Measurements from ENCODE around the gene UGT1A5. TPM values are rescaled to one million over a fixed set of nuclear protein-coding genes. Genes with fewer than 3 reads are reported as not detected.
A peak's percentile ranks its signal among the peaks of the same experiment; 100 is the strongest.

UGT1A5 gene
- total and polyA plus RNA-seq, 2 of the 13 experiments (the other 11 are each of a cell fraction or from before 2014, with no cell fraction given): not detected

GRCh38 chr2:233745073-233745755 is 32.5 kb downstream of the UGT1A5 start (continued):
- TF ChIP-seq, protein P1, sequence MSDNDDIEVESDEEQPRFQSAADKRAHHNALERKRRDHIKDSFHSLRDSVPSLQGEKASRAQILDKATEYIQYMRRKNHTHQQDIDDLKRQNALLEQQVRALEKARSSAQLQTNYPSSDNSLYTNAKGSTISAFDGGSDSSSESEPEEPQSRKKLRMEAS (IDR thresholded peaks at IDR 0.05): peak; percentile 37; the same call in 1 of the 2 replicates
- peak; percentile 100 for TF ChIP-seq TCF7 (IDR thresholded peaks at IDR 0.05; ENCODE audit: low read depth)
- TF ChIP-seq SATB2 (CRISPR knock-in tag; IDR thresholded peaks at IDR 0.05): peak; percentile 83; the same call in 1 of the 2 replicates
- TF ChIP-seq ZSCAN25 (CRISPR knock-in tag; IDR thresholded peaks at IDR 0.05): 0 out of 2 replicates have a peak, but pooled peaks have one; percentile 52
- TF ChIP-seq ZZZ3 (CRISPR knock-in tag; IDR thresholded peaks at IDR 0.05; ENCODE audit: borderline replicate concordance): no peak
- peak; percentile 74; the same call in 1 of the 2 replicates for TF ChIP-seq ETV5 (CRISPR knock-in tag; IDR thresholded peaks at IDR 0.05; ENCODE audit: borderline replicate concordance)
- TF ChIP-seq DRAP1 (CRISPR knock-in tag; IDR thresholded peaks at IDR 0.05): peak; percentile 55; the same call in 1 of the 2 replicates
- TF ChIP-seq ZNF362 (CRISPR knock-in tag; IDR thresholded peaks at IDR 0.05; ENCODE audit: borderline replicate concordance): peak; percentile 61; the same call in 1 of the 2 replicates
- TF ChIP-seq MAFF (IDR thresholded peaks at IDR 0.05; ENCODE audit: low read depth, low read length): 0 out of 2 replicates have a peak, but pooled peaks have one; percentile 10
- TF ChIP-seq ZNF501 (CRISPR knock-in tag; IDR thresholded peaks at IDR 0.05): no peak
- TF ChIP-seq PAF1 (CRISPR knock-in tag; IDR thresholded peaks at IDR 0.05): no peak
- TF ChIP-seq ZNF652 (CRISPR knock-in tag; IDR thresholded peaks at IDR 0.05; ENCODE audit: borderline replicate concordance, low read depth): peak; percentile 31; the same call in 1 of the 2 replicates
- peak; percentile 87; the same call in 1 of the 2 replicates for TF ChIP-seq CC2D1A (CRISPR knock-in tag; IDR thresholded peaks at IDR 0.05)
- no peak for TF ChIP-seq ZSCAN20 (CRISPR knock-in tag; IDR thresholded peaks at IDR 0.05; ENCODE audit: borderline replicate concordance)
- peak; percentile 87 for TF ChIP-seq SAP130 (CRISPR knock-in tag; IDR thresholded peaks at IDR 0.05; ENCODE audit: low read depth)
- TF ChIP-seq, protein P2, sequence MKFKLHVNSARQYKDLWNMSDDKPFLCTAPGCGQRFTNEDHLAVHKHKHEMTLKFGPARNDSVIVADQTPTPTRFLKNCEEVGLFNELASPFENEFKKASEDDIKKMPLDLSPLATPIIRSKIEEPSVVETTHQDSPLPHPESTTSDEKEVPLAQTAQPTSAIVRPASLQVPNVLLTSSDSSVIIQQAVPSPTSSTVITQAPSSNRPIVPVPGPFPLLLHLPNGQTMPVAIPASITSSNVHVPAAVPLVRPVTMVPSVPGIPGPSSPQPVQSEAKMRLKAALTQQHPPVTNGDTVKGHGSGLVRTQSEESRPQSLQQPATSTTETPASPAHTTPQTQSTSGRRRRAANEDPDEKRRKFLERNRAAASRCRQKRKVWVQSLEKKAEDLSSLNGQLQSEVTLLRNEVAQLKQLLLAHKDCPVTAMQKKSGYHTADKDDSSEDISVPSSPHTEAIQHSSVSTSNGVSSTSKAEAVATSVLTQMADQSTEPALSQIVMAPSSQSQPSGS (CRISPR knock-in tag; IDR thresholded peaks at IDR 0.05): peak; percentile 92; the same call in 1 of the 2 replicates

All from HepG2 (cell line).